H1 (cell line): Measurements from ENCODE around the gene CSRNP3.

ENCODE experiments used
- CTCF ChIP-seq, 3 experiments: IDR thresholded peaks; 1 replicate in 2 of 3; 2 replicates in 1 of 3; pipeline versions ENCODE4 v1.5.1 to v1.6.1; 2011; ENCODE audit warnings: low read length in 3 of 3, mild to moderate bottlenecking in 3 of 3, inconsistent platforms in 2 of 3, low read depth in 1 of 3, moderate library complexity in 1 of 3; ENCODE audit not compliant: insufficient read depth in 1 of 3; ENCODE audit errors: control extremely low read depth in 1 of 3
- EP300 ChIP-seq, 2 experiments: IDR thresholded peaks; 1 replicate in 1 of 2; 2 replicates in 1 of 2; pipeline ENCODE4 v1.6.1; 2011 to 2012; ENCODE audit warnings: low read depth in 2 of 2, low read length in 2 of 2, mild to moderate bottlenecking in 2 of 2, borderline replicate concordance in 1 of 2, inconsistent platforms in 1 of 2, moderate library complexity in 1 of 2
- GABPA ChIP-seq: IDR thresholded peaks from 2 replicates; pipeline ENCODE4 v1.6.1; 2011; ENCODE audit warnings: mild to moderate bottlenecking, low read length, moderate library complexity, borderline replicate concordance; ENCODE audit not compliant: insufficient read depth
- JUND ChIP-seq: IDR thresholded peaks from 2 replicates; pipeline ENCODE4 v1.6.1; 2011; ENCODE audit warnings: mild to moderate bottlenecking, improper control_type of control experiment, low read length
- KDM1A ChIP-seq: fragments of 200-600, 300-600 bp; sonication (generic); IDR thresholded peaks from 2 replicates; pipeline ENCODE4 v1.7.1; 2016; ENCODE audit warnings: mild to moderate bottlenecking, low read length, borderline replicate concordance
- MAFK ChIP-seq: IDR thresholded peaks from 2 replicates; pipeline ENCODE4 v1.6.1; 2012; ENCODE audit warnings: low read depth, mild to moderate bottlenecking, improper control_type of control experiment, low read length
- MAX ChIP-seq: IDR thresholded peaks from 2 replicates; pipeline ENCODE4 v1.6.1; 2012; ENCODE audit warnings: inconsistent platforms
- RAD21 ChIP-seq, 2 experiments: IDR thresholded peaks in 1 of 2; conservative IDR thresholded peaks in 1 of 2; 2 replicates each; pipeline ENCODE4 v1.6.1; 2011; ENCODE audit warnings: low read depth in 2 of 2, low read length in 2 of 2, improper control_type of control experiment in 1 of 2, inconsistent platforms in 1 of 2, mild to moderate bottlenecking in 1 of 2, moderate library complexity in 1 of 2
- RXRA ChIP-seq: IDR thresholded peaks from 2 replicates; pipeline ENCODE4 v1.6.1; 2011; ENCODE audit warnings: low read depth, mild to moderate bottlenecking, low read length, moderate library complexity; ENCODE audit not compliant: insufficient read depth
- SIN3A ChIP-seq, 2 experiments: IDR thresholded peaks in 1 of 2; conservative IDR thresholded peaks in 1 of 2; 2 replicates each; pipeline ENCODE4 v1.6.1; 2011 to 2012; ENCODE audit warnings: low read length in 2 of 2, improper control_type of control experiment in 1 of 2, low read depth in 1 of 2, mild to moderate bottlenecking in 1 of 2
- SP1 ChIP-seq: IDR thresholded peaks from 2 replicates; pipeline ENCODE4 v1.6.1; 2011; ENCODE audit warnings: low read depth, low read length
- SP4 ChIP-seq: IDR thresholded peaks from 2 replicates; pipeline ENCODE4 v1.6.1; 2012; ENCODE audit warnings: low read length, inconsistent platforms

- TF ChIP-seq EP300 (IDR thresholded peaks at IDR 0.05; ENCODE audit: borderline replicate concordance in 1 of 2, low read depth in 2 of 2, low read length in 2 of 2): no peak
- TF ChIP-seq CTCF (IDR thresholded peaks at IDR 0.05; ENCODE audit: control extremely low read depth in 1 of 3, insufficient read depth in 1 of 3, low read depth in 1 of 3, low read length in 3 of 3): no peak
- TF ChIP-seq MAX: no peak
- no peak for TF ChIP-seq SIN3A (conservative IDR thresholded peaks at IDR 0.05 in 1 of 2, IDR thresholded peaks at IDR 0.05 in 1 of 2; ENCODE audit: low read depth in 1 of 2, low read length in 2 of 2)
- TF ChIP-seq SP1: no peak
- no peak for TF ChIP-seq RXRA
- no peak for TF ChIP-seq MAFK
- TF ChIP-seq GABPA: no peak
- no peak for TF ChIP-seq SP4
- TF ChIP-seq KDM1A: no peak
- no peak for TF ChIP-seq RAD21 (IDR thresholded peaks at IDR 0.05 in 1 of 2, conservative IDR thresholded peaks at IDR 0.05 in 1 of 2; ENCODE audit: low read depth in 2 of 2, low read length in 2 of 2)
- no peak for TF ChIP-seq JUND
These were observed 212.3 kb downstream of the CSRNP3 start for GRCh38 chr2:165681841-165682240.
